Right lobe of liver (tissue), 4 donors: Measurements from ENCODE around the gene TNFRSF1A.

ENCODE experiments used
- CTCF ChIP-seq, 4 donors: fragments of 200-600 bp in 3 of 4; fragments of 450-650 bp in 1 of 4; IDR thresholded peaks; one replicate each; pipeline versions ENCODE4 v1.5.1 to v1.8.0; 2016 to 2022; ENCODE audit warnings: antibody characterized with exemption in 4 of 4, mild to moderate bottlenecking in 2 of 4
- POLR2A ChIP-seq: fragments of 450-650 bp; IDR thresholded peaks from one replicate; pipeline ENCODE4 v1.6.1; 2017; ENCODE audit warnings: antibody characterized with exemption, mild to moderate bottlenecking
- donor health status: DM: no; HTN: no; CAD: no.
- donor health status: DM: no; HTN: no; CAD: no.
- donor health status: DM: no; HTN: yes; CAD: no.

GRCh38 chr12:6374786-6375160, 32.9 kb upstream of the TNFRSF1A start:
- TF ChIP-seq CTCF (IDR thresholded peaks at IDR 0.05), result no peak
- TF ChIP-seq POLR2A, result no peak
